ENCODE results near the gene NRXN3. TPM values are rescaled to one million over a fixed set of nuclear protein-coding genes. Genes with fewer than 3 reads are reported as not detected.

Gene NRXN3
- total and polyA plus RNA-seq, 8 donors, result 0.53 to 2.5 (median 1.5) TPM

GRCh38 chr14:79705126-79705894 lies 1535.1 kb downstream of the NRXN3 start:
- Histone ChIP-seq H3K36me3 (no peaks in the 10 kb centered on the region), H3K27me3 (no peaks in the 10 kb centered on the region), H3K9me3 (no peaks in the 10 kb centered on the region), H3K27ac (no peak overlapping the region), H3K4me3 (no peak overlapping the region), H3K4me1 (peaks cover 0 to 5% (median 0%) of the 10 kb centered on the region in 3 donors)
- FAIRE-seq, result no peak
- no peak for DNase-seq
- intact Hi-C loops (cut with DNase I), result no loop called here
- TF ChIP-seq CTCF (IDR thresholded peaks at IDR 0.05), result no peak
- WGBS, 2 donors, result 88 to 91% methylated on average over 11 of the region's 11 CpGs
- no peak for ATAC-seq

- FAIRE-seq (no peak), ATAC-seq (no peak), DNase-seq (no peak)
- Histone ChIP-seq H3K27ac (no peak overlapping the region), H3K9me3 (no peaks in the 10 kb centered on the region), H3K36me3 (no peaks in the 10 kb centered on the region), H3K4me3 (no peak overlapping the region), H3K27me3 (no peaks in the 10 kb centered on the region), H3K4me1 (peaks cover 0 to 5% (median 0%) of the 10 kb centered on the region in 3 donors)
- intact Hi-C loops (cut with DNase I), result no loop called here
- no peak for TF ChIP-seq CTCF (IDR thresholded peaks at IDR 0.05)
- 80 to 87% methylated on average over 2 of the region's 2 CpGs for WGBS, 2 donors
Measured at GRCh38 chr14:79706382-79706781, 1536.2 kb downstream of the NRXN3 start.

- no peak for TF ChIP-seq CTCF (IDR thresholded peaks at IDR 0.05)
- H3K27me3 ChIP-seq, result no peaks in the 10 kb centered on the region
- H3K36me3 ChIP-seq, result no peaks in the 10 kb centered on the region
- 64 to 75% methylated on average over 9 of the region's 9 CpGs for WGBS, 2 donors
- ATAC-seq (no peak), DNase-seq (no peak), FAIRE-seq (no peak)
- no peak overlapping the region for H3K4me3 ChIP-seq
- intact Hi-C loops (cut with DNase I), result no loop called here
- H3K4me1 ChIP-seq, result peaks cover 0 to 5% (median 0%) of the 10 kb centered on the region in 3 donors
- H3K27ac ChIP-seq, result no peak overlapping the region
- H3K9me3 ChIP-seq, result no peaks in the 10 kb centered on the region
Measured at GRCh38 chr14:79708426-79709388, 1538.5 kb downstream of the NRXN3 start.

GRCh38 chr14:79709573-79709972 lies 1539.4 kb downstream of the NRXN3 start:
- no peak for DNase-seq
- Histone ChIP-seq H3K27ac (no peak overlapping the region), H3K36me3 (no peaks in the 10 kb centered on the region), H3K9me3 (no peaks in the 10 kb centered on the region), H3K4me1 (no peaks in the 10 kb centered on the region), H3K27me3 (no peaks in the 10 kb centered on the region), H3K4me3 (no peak overlapping the region)
- intact Hi-C loops (cut with DNase I), result no loop called here
- no peak for TF ChIP-seq CTCF (IDR thresholded peaks at IDR 0.05)
- FAIRE-seq, result no peak
- no peak for ATAC-seq
- WGBS, 2 donors, result 74 to 80% methylated on average over 3 of the region's 3 CpGs

Data from pancreas (tissue), 10 donors.